ENCODE results near the gene CEP57. TPM values are rescaled to one million over a fixed set of nuclear protein-coding genes. Genes with fewer than 3 reads are reported as not detected.
A peak's percentile ranks its signal among the peaks of the same experiment; 100 is the strongest.

Gene CEP57
- total and polyA plus RNA-seq, 2 of the 13 experiments (the other 11 are each of a cell fraction or from before 2014, with no cell fraction given), result 34.3 to 59.4 TPM

DNA sequence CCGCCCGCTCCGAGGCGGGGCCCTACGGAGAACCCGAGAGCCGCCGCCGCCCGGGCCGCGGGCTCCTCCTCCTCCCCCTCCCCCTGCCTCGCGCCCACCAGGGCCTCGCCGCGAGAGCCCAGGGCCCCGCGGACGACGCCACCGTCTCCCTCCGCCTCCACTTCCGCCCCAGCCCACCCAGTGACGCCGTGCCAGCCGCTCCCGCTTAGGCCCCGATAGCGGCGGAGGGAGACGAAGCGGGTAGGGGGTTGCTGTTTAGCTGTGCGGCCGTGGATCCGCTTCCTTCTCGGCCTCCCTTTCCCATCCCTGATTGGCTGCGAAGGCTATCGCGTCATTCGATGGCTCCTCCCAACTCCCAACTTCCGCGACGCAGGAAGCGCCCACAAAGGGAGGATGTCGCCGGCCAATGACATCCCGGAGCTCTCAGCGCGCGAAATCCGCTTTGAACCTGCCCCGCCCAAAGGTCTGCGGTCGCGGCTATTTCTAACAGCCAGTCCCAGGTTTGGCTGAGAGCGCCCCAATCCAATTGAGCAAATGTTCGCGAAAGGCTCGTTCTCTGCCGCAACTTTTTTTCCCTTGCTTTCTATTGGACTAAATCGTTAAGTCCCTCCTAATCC, 684 bp upstream of the CEP57 start, which contains the start of gene FAM76B (continued):
- TF ChIP-seq, protein P1, sequence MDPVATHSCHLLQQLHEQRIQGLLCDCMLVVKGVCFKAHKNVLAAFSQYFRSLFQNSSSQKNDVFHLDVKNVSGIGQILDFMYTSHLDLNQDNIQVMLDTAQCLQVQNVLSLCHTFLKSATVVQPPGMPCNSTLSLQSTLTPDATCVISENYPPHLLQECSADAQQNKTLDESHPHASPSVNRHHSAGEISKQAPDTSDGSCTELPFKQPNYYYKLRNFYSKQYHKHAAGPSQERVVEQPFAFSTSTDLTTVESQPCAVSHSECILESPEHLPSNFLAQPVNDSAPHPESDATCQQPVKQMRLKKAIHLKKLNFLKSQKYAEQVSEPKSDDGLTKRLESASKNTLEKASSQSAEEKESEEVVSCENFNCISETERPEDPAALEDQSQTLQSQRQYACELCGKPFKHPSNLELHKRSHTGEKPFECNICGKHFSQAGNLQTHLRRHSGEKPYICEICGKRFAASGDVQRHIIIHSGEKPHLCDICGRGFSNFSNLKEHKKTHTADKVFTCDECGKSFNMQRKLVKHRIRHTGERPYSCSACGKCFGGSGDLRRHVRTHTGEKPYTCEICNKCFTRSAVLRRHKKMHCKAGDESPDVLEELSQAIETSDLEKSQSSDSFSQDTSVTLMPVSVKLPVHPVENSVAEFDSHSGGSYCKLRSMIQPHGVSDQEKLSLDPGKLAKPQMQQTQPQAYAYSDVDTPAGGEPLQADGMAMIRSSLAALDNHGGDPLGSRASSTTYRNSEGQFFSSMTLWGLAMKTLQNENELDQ (CRISPR knock-in tag; IDR thresholded peaks at IDR 0.05; ENCODE audit: borderline replicate concordance), result no peak
- TF ChIP-seq DNMT3B (CRISPR knock-in tag; conservative IDR thresholded peaks at IDR 0.05) (no peak), DNMT1 (CRISPR knock-in tag; IDR thresholded peaks at IDR 0.05) (peak; percentile 87), ZNF382 (CRISPR knock-in tag; IDR thresholded peaks at IDR 0.05; ENCODE audit: borderline replicate concordance) (no peak), ZBTB21 (CRISPR knock-in tag; IDR thresholded peaks at IDR 0.05) (peak; percentile 97), GPN1 (CRISPR knock-in tag; IDR thresholded peaks at IDR 0.05; ENCODE audit: borderline replicate concordance) (no peak), ZNF891 (CRISPR knock-in tag; IDR thresholded peaks at IDR 0.05) (peak; percentile 97), ARNT2 (CRISPR knock-in tag; IDR thresholded peaks at IDR 0.05; ENCODE audit: low read depth) (peak; percentile 83; the same call in 1 of the 2 replicates), ZMYM4 (CRISPR knock-in tag; IDR thresholded peaks at IDR 0.05) (peak; percentile 99), PRPF4 (IDR thresholded peaks at IDR 0.05; ENCODE audit: low read depth, low read length, poor library complexity, severe bottlenecking) (no peak), SNAPC2 (CRISPR knock-in tag; IDR thresholded peaks at IDR 0.05) (0 out of 2 replicates have a peak, but pooled peaks have one; percentile 87), CEBPB (IDR thresholded peaks at IDR 0.05; ENCODE audit: borderline replicate concordance, low read depth, low read length) (no peak)
- TF ChIP-seq, protein P2, sequence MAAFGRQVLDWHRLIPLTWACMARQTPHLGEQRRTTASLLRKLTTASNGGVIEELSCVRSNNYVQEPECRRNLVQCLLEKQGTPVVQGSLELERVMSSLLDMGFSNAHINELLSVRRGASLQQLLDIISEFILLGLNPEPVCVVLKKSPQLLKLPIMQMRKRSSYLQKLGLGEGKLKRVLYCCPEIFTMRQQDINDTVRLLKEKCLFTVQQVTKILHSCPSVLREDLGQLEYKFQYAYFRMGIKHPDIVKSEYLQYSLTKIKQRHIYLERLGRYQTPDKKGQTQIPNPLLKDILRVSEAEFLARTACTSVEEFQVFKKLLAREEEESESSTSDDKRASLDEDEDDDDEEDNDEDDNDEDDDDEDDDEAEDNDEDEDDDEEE (CRISPR knock-in tag; IDR thresholded peaks at IDR 0.05), result peak; percentile 3
- TF ChIP-seq, protein P3, sequence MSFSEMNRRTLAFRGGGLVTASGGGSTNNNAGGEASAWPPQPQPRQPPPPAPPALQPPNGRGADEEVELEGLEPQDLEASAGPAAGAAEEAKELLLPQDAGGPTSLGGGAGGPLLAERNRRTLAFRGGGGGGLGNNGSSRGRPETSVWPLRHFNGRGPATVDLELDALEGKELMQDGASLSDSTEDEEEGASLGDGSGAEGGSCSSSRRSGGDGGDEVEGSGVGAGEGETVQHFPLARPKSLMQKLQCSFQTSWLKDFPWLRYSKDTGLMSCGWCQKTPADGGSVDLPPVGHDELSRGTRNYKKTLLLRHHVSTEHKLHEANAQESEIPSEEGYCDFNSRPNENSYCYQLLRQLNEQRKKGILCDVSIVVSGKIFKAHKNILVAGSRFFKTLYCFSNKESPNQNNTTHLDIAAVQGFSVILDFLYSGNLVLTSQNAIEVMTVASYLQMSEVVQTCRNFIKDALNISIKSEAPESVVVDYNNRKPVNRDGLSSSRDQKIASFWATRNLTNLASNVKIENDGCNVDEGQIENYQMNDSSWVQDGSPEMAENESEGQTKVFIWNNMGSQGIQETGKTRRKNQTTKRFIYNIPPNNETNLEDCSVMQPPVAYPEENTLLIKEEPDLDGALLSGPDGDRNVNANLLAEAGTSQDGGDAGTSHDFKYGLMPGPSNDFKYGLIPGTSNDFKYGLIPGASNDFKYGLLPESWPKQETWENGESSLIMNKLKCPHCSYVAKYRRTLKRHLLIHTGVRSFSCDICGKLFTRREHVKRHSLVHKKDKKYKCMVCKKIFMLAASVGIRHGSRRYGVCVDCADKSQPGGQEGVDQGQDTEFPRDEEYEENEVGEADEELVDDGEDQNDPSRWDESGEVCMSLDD (CRISPR knock-in tag; IDR thresholded peaks at IDR 0.05; ENCODE audit: borderline replicate concordance), result peak; percentile 25; the same call in 1 of the 2 replicates
- TF ChIP-seq, protein P4, sequence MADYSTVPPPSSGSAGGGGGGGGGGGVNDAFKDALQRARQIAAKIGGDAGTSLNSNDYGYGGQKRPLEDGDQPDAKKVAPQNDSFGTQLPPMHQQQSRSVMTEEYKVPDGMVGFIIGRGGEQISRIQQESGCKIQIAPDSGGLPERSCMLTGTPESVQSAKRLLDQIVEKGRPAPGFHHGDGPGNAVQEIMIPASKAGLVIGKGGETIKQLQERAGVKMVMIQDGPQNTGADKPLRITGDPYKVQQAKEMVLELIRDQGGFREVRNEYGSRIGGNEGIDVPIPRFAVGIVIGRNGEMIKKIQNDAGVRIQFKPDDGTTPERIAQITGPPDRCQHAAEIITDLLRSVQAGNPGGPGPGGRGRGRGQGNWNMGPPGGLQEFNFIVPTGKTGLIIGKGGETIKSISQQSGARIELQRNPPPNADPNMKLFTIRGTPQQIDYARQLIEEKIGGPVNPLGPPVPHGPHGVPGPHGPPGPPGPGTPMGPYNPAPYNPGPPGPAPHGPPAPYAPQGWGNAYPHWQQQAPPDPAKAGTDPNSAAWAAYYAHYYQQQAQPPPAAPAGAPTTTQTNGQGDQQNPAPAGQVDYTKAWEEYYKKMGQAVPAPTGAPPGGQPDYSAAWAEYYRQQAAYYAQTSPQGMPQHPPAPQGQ (CRISPR knock-in tag; IDR thresholded peaks at IDR 0.05; ENCODE audit: borderline replicate concordance), result no peak
- TF ChIP-seq, protein P5, sequence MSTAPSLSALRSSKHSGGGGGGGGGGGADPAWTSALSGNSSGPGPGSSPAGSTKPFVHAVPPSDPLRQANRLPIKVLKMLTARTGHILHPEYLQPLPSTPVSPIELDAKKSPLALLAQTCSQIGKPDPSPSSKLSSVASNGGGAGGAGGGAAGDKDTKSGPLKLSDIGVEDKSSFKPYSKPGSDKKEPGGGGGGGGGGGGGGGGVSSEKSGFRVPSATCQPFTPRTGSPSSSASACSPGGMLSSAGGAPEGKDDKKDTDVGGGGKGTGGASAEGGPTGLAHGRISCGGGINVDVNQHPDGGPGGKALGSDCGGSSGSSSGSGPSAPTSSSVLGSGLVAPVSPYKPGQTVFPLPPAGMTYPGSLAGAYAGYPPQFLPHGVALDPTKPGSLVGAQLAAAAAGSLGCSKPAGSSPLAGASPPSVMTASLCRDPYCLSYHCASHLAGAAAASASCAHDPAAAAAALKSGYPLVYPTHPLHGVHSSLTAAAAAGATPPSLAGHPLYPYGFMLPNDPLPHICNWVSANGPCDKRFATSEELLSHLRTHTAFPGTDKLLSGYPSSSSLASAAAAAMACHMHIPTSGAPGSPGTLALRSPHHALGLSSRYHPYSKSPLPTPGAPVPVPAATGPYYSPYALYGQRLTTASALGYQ (CRISPR knock-in tag; IDR thresholded peaks at IDR 0.05), result no peak
- TF ChIP-seq, protein P6, sequence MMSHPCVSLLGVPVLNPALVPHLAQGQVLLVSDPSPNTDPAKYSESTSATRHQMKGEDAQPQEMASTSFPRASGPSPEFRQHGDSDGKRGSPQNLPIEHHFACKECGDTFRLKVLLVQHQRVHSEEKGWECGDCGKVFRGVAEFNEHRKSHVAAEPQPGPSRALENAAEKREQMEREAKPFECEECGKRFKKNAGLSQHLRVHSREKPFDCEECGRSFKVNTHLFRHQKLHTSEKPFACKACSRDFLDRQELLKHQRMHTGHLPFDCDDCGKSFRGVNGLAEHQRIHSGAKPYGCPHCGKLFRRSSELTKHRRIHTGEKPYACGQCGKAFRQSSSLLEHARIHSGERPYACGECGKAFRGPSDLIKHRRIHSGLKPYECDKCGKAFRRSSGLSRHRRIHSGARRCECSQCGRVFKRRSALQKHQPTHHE (CRISPR knock-in tag; IDR thresholded peaks at IDR 0.05; ENCODE audit: borderline replicate concordance), result 0 out of 2 replicates have a peak, but pooled peaks have one; percentile 36
